HepG2 (cell line): Measurements from ENCODE around the gene EPHA3. TPM values are rescaled to one million over a fixed set of nuclear protein-coding genes. Genes with fewer than 3 reads are reported as not detected.

Experiments used
- ATAC-seq: fragments of 200-7000 bp; cut with Tn5 transposase; 3 replicates; pipeline ENCODE4 v1.9.1; 2020; ENCODE audit warnings: mild to moderate bottlenecking, moderate library complexity
- BruUV-seq: library from RNA; stranded (reverse); fragments of 400-500 nt; replicated peaks from 2 replicates; lab custom pipeline; 2021; lab: Mats Ljungman, UMichigan
- CTCF ChIA-PET: fragments of 300-600 bp; formaldehyde crosslinking; extraction: SDS; loops from one replicate; lab custom pipeline; 2021; ENCODE audit warnings: low total read pairs, inconsistent platforms, low intra/inter-chr PET ratio; lab: Yijun Ruan, JAX
- POLR2A ChIA-PET: fragments of 350-600 bp; sonication (Branson Sonifier 250); formaldehyde crosslinking; loops from one replicate; lab custom pipeline; 2020; ENCODE audit warnings: antibody characterized with exemption, inconsistent platforms; lab: Yijun Ruan, JAX
- DNase-seq: peaks from one replicate; pipeline ENCODE4 v3.0.0-alpha.2; 2015; ENCODE audit warnings: low spot score
- FAIRE-seq: peaks from 3 replicates; lab custom pipeline; 2011; peaks lifted over from hg19 to GRCh38; lab: Jason Lieb, UNC
- H2AFZ ChIP-seq: one replicate; pipeline ENCODE4 v1.6.1; 2011; ENCODE audit warnings: low read length, inconsistent platforms
- H3K27ac ChIP-seq: fragments of 300-600 bp; 3 replicates; pipeline ENCODE4 v1.8.0; 2011; ENCODE audit warnings: mixed run types, mild to moderate bottlenecking, mixed read lengths, low read length, inconsistent platforms; ENCODE audit not compliant: insufficient read depth; ENCODE audit errors: extremely low read length
- H3K27me3 ChIP-seq, 2 experiments: fragments of 200-600 bp in 1 of 2; 2 replicates in 1 of 2; 3 replicates in 1 of 2; pipeline versions ENCODE4 v1.6.0 to v1.8.0; 2011; ENCODE audit warnings: low read length in 2 of 2, mild to moderate bottlenecking in 2 of 2, moderate library complexity in 2 of 2, inconsistent platforms in 1 of 2; ENCODE audit not compliant: insufficient read depth in 2 of 2, control insufficient read depth in 1 of 2
- H3K36me3 ChIP-seq, 2 experiments: fragments of 200-600 bp in 1 of 2; replicated peaks in 1 of 2; 2 replicates in 1 of 2; 3 replicates in 1 of 2; pipeline versions ENCODE4 v1.5.1 to v1.8.0; 2011; ENCODE audit warnings: low read length in 2 of 2, inconsistent platforms in 1 of 2; ENCODE audit not compliant: insufficient read depth in 2 of 2, control insufficient read depth in 1 of 2
- H3K4me1 ChIP-seq: 2 replicates; pipeline ENCODE4 v1.5.1; 2012; ENCODE audit warnings: low read length, inconsistent platforms; ENCODE audit not compliant: insufficient read depth
- H3K4me2 ChIP-seq: 2 replicates; pipeline ENCODE4 v1.6.0; 2011; ENCODE audit warnings: low read depth, low read length, inconsistent platforms
- H3K4me3 ChIP-seq, 3 experiments: fragments of 200-600 bp in 1 of 3; sonication (generic), shearing (Covaris generic) in 1 of 3; replicated peaks in 1 of 3; 2 replicates each; pipeline ENCODE4 v1.5.1; 2011 to 2016; ENCODE audit warnings: low read length in 3 of 3, inconsistent platforms in 2 of 3, low read depth in 2 of 3, mild to moderate bottlenecking in 2 of 3, control low read depth in 1 of 3, mixed read lengths in 1 of 3; ENCODE audit not compliant: insufficient read depth in 1 of 3
- H3K79me2 ChIP-seq: one replicate; pipeline ENCODE4 v1.6.1; 2011; ENCODE audit warnings: low read length, inconsistent platforms; ENCODE audit not compliant: insufficient read depth
- H3K9ac ChIP-seq: 2 replicates; pipeline ENCODE4 v1.6.0; 2011; ENCODE audit warnings: mild to moderate bottlenecking, low read depth, low read length, inconsistent platforms; ENCODE audit not compliant: insufficient read depth
- H3K9me3 ChIP-seq: 2 replicates; pipeline ENCODE4 v1.5.1; 2012; ENCODE audit warnings: mild to moderate bottlenecking, low read length
- H4K20me1 ChIP-seq: 2 replicates; pipeline ENCODE4 v1.6.0; 2011; ENCODE audit warnings: inconsistent platforms, mild to moderate bottlenecking, low read length, moderate library complexity; ENCODE audit not compliant: insufficient read depth
- CEBPB ChIP-seq: IDR thresholded peaks from 2 replicates; pipeline ENCODE4 v1.6.1; 2011; ENCODE audit warnings: low read depth, low read length, improper control_type of control experiment, borderline replicate concordance
- CENPT ChIP-seq: sonication (generic); formaldehyde crosslinking; IDR thresholded peaks from 2 replicates; pipeline ENCODE4 v1.8.0; 2022; ENCODE audit warnings: low read depth, mild to moderate bottlenecking, moderate library complexity, missing genetic modification reagents
- ZNF333 ChIP-seq: sonication (generic); formaldehyde crosslinking; IDR thresholded peaks from 2 replicates; pipeline ENCODE4 v1.4.0; 2020; ENCODE audit warnings: mild to moderate bottlenecking, missing genetic modification reagents, borderline replicate concordance
- ZNF781 ChIP-seq: sonication (generic); formaldehyde crosslinking; IDR thresholded peaks from 2 replicates; pipeline ENCODE4 v1.5.1; 2020; ENCODE audit warnings: borderline replicate concordance, mild to moderate bottlenecking, missing genetic modification reagents; ENCODE audit errors: not compliant biosample characterization
- WGBS: methylation state at CpG from one replicate; pipeline ENCODE4 v1.1.6; 2017; ENCODE audit warnings: low lambda C conversion rate; 5-methylcytosine and 5-hydroxymethylcytosine counted together
- in situ Hi-C: cut with HindIII; loops from 2 replicates; pipeline ENCODE4 v1.10.0; 2017; ENCODE audit warnings: low pct_unique_long_range_greater_than_20kb; ENCODE audit not compliant: extremely low pct_ligation_motif_present
- intact Hi-C: fragments of 100-400 bp; cut with micrococcal nuclease; formaldehyde crosslinking; loops from one replicate; pipeline ENCODE4 v1.10.0; 2022; ENCODE audit not compliant: unreplicated experiment
- polyA plus RNA-seq, 8 experiments: library from polyadenylated mRNA; depleted of rRNA in 3 of 8; stranded (reverse) in 7 of 8; unstranded in 1 of 8; fragments of >200 nt; fragmentation: Illumina TruSeq in 4 of 8; extraction: Trizol in 4 of 8; gene quantifications; 2 replicates each; pipeline versions ENCODE4 v1.2.1 to v1.2.3, GENCODE V29; 2011 to 2016; ENCODE audit warnings: low read depth in 4 of 8, missing spikeins in 1 of 8, mixed read lengths in 1 of 8; ENCODE audit not compliant: insufficient read depth in 1 of 8
- total RNA-seq, 5 experiments: library from RNA; depleted of rRNA; stranded (reverse); fragments of >200 nt; fragmentation: Illumina TruSeq; extraction: Trizol; gene quantifications; 2 replicates each; pipeline ENCODE4 v1.2.3, GENCODE V29; 2016; ENCODE audit warnings: low read depth in 1 of 5

The EPHA3 gene
- total and polyA plus RNA-seq, 2 of the 13 experiments (the other 11 are each of a cell fraction or from before 2014, with no cell fraction given) = 0.01 TPM; not detected in 1

- POLR2A ChIA-PET = no interaction called here
- no peak for DNase-seq
- no peak overlapping the region for H3K4me3 ChIP-seq
- no peak for TF ChIP-seq ZNF781 (CRISPR knock-in tag)
- TF ChIP-seq CEBPB = peak; percentile 39; the same call in 1 of the 2 replicates
- TF ChIP-seq ZNF333 (CRISPR knock-in tag) = no peak
- TF ChIP-seq, all 625 proteins: peak for 1
- intact Hi-C loops (no loop called here), in situ Hi-C loops (no loop called here)
- Histone ChIP-seq H3K36me3 (no peaks in the 10 kb centered on the region), H3K9ac (no peak overlapping the region), H4K20me1 (no peaks in the 10 kb centered on the region), H3K9me3 (no peaks in the 10 kb centered on the region), H3K4me2 (no peak overlapping the region), H3K4me1 (no peaks in the 10 kb centered on the region), H3K27me3 (no peaks in the 10 kb centered on the region), H3K79me2 (no peaks in the 10 kb centered on the region), H2AFZ (no peak overlapping the region), H3K27ac (no peak overlapping the region)
- ATAC-seq (no peak), FAIRE-seq (no peak)
- CTCF ChIA-PET = no interaction called here
- BruUV-seq = no TSS peak
- 22% methylated on average over 4 of the region's 4 CpGs for WGBS
Observed at GRCh38 chr3:89488800-89489580, 381.6 kb downstream of the EPHA3 start.

- H3K27ac ChIP-seq = no peak overlapping the region
- no TSS peak for BruUV-seq
- H3K27me3 ChIP-seq = no peaks in the 10 kb centered on the region
- no peak overlapping the region for H3K4me2 ChIP-seq
- H3K4me1 ChIP-seq = no peaks in the 10 kb centered on the region
- no peak overlapping the region for H3K9ac ChIP-seq
- no peak for ATAC-seq
- no peak for DNase-seq
- 22% methylated on average over 4 of the region's 4 CpGs for WGBS
- H3K9me3 ChIP-seq = no peaks in the 10 kb centered on the region
- intact Hi-C loops (no loop called here), in situ Hi-C loops (no loop called here)
- no peak for FAIRE-seq
- H2AFZ ChIP-seq = no peak overlapping the region
- no peak overlapping the region for H3K4me3 ChIP-seq
- CTCF ChIA-PET = no interaction called here
- H3K36me3 ChIP-seq = no peaks in the 10 kb centered on the region
- POLR2A ChIA-PET = no interaction called here
- H4K20me1 ChIP-seq = no peaks in the 10 kb centered on the region
- TF ChIP-seq CENPT (CRISPR knock-in tag) = no peak
- H3K79me2 ChIP-seq = no peaks in the 10 kb centered on the region
Observed at GRCh38 chr3:89490129-89490528, 382.7 kb downstream of the EPHA3 start.
